Fibroblast of skin of scalp (primary cell): Measurements from ENCODE around the gene GON7.

Experiments used
- DNase-seq: peaks from one replicate; pipeline ENCODE4 v3.0.0-alpha.2; 2013

The GON7 gene

DNA sequence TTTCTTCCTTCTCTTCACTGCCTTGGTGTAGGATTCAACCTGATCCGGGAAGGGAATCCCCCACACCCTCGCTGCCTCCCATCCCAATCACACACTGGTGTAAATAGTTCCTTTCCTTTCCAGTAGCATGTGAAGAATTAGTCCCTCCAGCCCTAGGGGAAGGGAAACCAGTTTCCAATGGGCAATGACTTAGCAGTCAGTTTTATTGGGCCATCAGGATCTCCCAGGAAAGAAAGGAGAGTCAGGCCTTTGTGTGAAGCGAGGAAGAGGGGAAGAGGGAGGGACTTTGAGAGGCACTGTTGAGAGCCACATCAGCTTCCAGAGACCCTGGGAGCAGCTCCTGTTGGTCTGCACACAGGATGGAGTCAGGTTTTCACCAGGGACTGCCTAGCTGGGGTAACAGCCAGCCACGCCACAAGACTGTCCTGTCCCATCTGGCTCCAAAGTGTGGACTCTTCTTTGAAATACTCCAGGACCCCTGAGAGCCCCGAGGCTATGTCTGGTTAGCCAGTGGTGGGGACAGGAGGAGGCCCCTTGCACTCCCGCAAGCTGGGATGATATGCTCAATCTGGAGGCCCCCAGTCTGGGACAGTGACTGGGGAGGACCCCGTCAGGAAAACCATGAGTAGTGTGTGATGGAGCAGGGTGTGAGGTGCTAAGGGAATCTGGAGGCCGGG lies 50.0 kb downstream of the GON7 start:
- no peak for DNase-seq

DNA sequence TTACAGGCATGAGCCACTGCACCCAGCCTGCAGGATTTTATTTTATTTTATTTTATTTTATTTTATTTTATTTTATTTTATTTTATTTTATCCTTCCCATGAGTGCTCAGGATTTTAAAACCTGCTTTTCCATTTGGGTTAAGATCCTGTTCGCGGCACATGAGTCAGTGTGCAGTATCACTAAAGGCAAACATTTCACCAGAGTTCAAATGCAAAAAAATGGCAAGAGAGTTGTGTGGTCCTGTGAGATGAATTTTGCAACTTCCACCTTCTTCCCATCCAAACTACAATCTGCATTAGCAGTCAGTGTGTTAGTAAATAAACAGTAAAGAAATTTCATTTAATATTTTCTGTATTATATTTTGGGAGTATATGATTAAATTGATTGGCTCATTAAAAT lies 51.2 kb downstream of the GON7 start:
- DNase-seq, result no peak

DNA sequence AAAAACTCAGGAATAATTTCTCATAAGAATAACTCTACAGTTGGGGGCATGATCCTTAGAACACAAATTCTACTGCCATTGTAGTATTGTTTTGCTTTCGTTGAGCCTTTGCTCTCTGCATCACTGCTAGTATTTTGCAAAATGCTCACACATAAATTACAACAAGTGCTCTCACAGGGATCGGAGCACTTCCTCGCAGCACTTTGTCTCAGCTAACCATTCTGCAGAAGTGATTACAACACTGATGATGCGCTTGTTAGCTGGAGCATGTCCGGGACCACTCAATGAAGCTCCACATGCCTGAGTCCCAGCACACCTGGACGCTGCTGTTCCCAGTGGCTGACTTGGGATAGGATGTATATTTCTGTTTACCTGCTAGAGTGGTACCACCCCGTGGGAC lies 53.7 kb downstream of the GON7 start:
- no peak for DNase-seq
